Mesenchymal stem cell (in vitro differentiated cells and primary cell): Measurements from ENCODE around the gene RTP5.

ENCODE experiments used
- DNase-seq: peaks from one replicate; pipeline ENCODE4 v3.0.0-alpha.2; 2013
- H2AFZ ChIP-seq: one replicate; pipeline ENCODE4 v1.6.1; 2013; ENCODE audit warnings: low read depth, mild to moderate bottlenecking, control low read depth, inconsistent platforms, low read length, moderate library complexity
- H2AK5ac ChIP-seq: 2 replicates; pipeline ENCODE4 v1.6.1; 2013; ENCODE audit warnings: low read length, moderate library complexity, mild to moderate bottlenecking, inconsistent platforms; ENCODE audit not compliant: severe bottlenecking
- H2BK120ac ChIP-seq: one replicate; pipeline ENCODE4 v1.6.1; 2013; ENCODE audit warnings: low read depth, mild to moderate bottlenecking, inconsistent platforms, low read length, moderate library complexity
- H2BK12ac ChIP-seq, 2 experiments: one replicate each; pipeline ENCODE4 v1.6.1; 2013; ENCODE audit warnings: inconsistent platforms in 2 of 2, low read length in 2 of 2, mild to moderate bottlenecking in 2 of 2, moderate library complexity in 2 of 2, control low read depth in 1 of 2
- H2BK15ac ChIP-seq: one replicate; pipeline ENCODE4 v1.6.1; 2013; ENCODE audit warnings: mild to moderate bottlenecking, low read depth, inconsistent platforms; ENCODE audit not compliant: poor library complexity, severe bottlenecking
- H2BK5ac ChIP-seq: 2 replicates; pipeline ENCODE4 v1.6.1; 2013; ENCODE audit warnings: low read depth, mild to moderate bottlenecking, low read length, control low read depth, inconsistent platforms; ENCODE audit not compliant: poor library complexity, severe bottlenecking
- H3K14ac ChIP-seq, 2 experiments: one replicate each; pipeline ENCODE4 v1.6.1; 2013; ENCODE audit warnings: inconsistent platforms in 2 of 2, low read length in 2 of 2, control low read depth in 1 of 2, mild to moderate bottlenecking in 1 of 2, moderate library complexity in 1 of 2
- H3K18ac ChIP-seq, 2 experiments: one replicate each; pipeline ENCODE4 v1.6.1; 2013; ENCODE audit warnings: inconsistent platforms in 2 of 2, low read length in 2 of 2, control low read depth in 1 of 2, low read depth in 1 of 2, mild to moderate bottlenecking in 1 of 2
- H3K23ac ChIP-seq, 2 experiments: one replicate each; pipeline ENCODE4 v1.6.1; 2013; ENCODE audit warnings: inconsistent platforms in 2 of 2, low read length in 2 of 2, mild to moderate bottlenecking in 2 of 2, moderate library complexity in 2 of 2, control low read depth in 1 of 2
- H3K27ac ChIP-seq: 2 replicates; pipeline ENCODE4 v1.5.1; 2013; ENCODE audit warnings: mild to moderate bottlenecking, moderate library complexity, low read length, control low read depth, inconsistent platforms; ENCODE audit not compliant: poor library complexity, severe bottlenecking
- H3K27me3 ChIP-seq, 2 experiments: 2 replicates each; pipeline versions ENCODE4 v1.6.1 to v1.7.0; 2013; ENCODE audit warnings: low read length in 2 of 2, mild to moderate bottlenecking in 2 of 2, moderate library complexity in 2 of 2, control low read depth in 1 of 2, inconsistent platforms in 1 of 2; ENCODE audit not compliant: control insufficient read depth in 1 of 2, insufficient read depth in 1 of 2
- H3K36me3 ChIP-seq, 2 experiments: 2 replicates each; pipeline versions ENCODE4 v1.6.1 to v1.7.0; 2013; ENCODE audit warnings: low read length in 2 of 2, control low read depth in 1 of 2, inconsistent platforms in 1 of 2, low read depth in 1 of 2, mild to moderate bottlenecking in 1 of 2; ENCODE audit not compliant: insufficient read depth in 2 of 2, control insufficient read depth in 1 of 2
- H3K4ac ChIP-seq, 2 experiments: one replicate each; pipeline ENCODE4 v1.6.1; 2013; ENCODE audit warnings: inconsistent platforms in 2 of 2, low read length in 2 of 2, mild to moderate bottlenecking in 2 of 2, moderate library complexity in 2 of 2, control low read depth in 1 of 2, low read depth in 1 of 2
- H3K4me1 ChIP-seq: 2 replicates; pipeline ENCODE4 v1.6.1; 2013; ENCODE audit warnings: low read depth, low read length, control low read depth; ENCODE audit not compliant: control insufficient read depth, insufficient read depth
- H3K4me2 ChIP-seq: 2 replicates; pipeline ENCODE4 v1.6.1; 2013; ENCODE audit warnings: low read length, mild to moderate bottlenecking, inconsistent platforms; ENCODE audit not compliant: poor library complexity, severe bottlenecking
- H3K4me3 ChIP-seq, 2 experiments: 2 replicates each; pipeline versions ENCODE4 v1.5.1 to v1.7.0; 2013; ENCODE audit warnings: low read length in 2 of 2, mild to moderate bottlenecking in 2 of 2, control low read depth in 1 of 2, low read depth in 1 of 2; ENCODE audit not compliant: insufficient read depth in 1 of 2
- H3K79me1 ChIP-seq: replicated peaks from 2 replicates; pipeline ENCODE4 v1.6.1; 2013; ENCODE audit warnings: mild to moderate bottlenecking, control low read depth, low read length, inconsistent platforms; ENCODE audit not compliant: poor library complexity, severe bottlenecking
- H3K9ac ChIP-seq: 2 replicates; pipeline ENCODE4 v1.7.0; 2013; ENCODE audit warnings: mild to moderate bottlenecking, low read length, moderate library complexity
- H3K9me3 ChIP-seq: 2 replicates; pipeline ENCODE4 v1.7.0; 2013; ENCODE audit warnings: mild to moderate bottlenecking, low read length; ENCODE audit not compliant: control insufficient read depth
- H4K8ac ChIP-seq: one replicate; pipeline ENCODE4 v1.6.1; 2013; ENCODE audit warnings: inconsistent platforms, mild to moderate bottlenecking, low read length, moderate library complexity
- H4K91ac ChIP-seq: one replicate; pipeline ENCODE4 v1.6.1; 2013; ENCODE audit warnings: mild to moderate bottlenecking, low read length, inconsistent platforms
- WGBS: methylation state at CpG from one replicate; pipeline ENCODE4 v1.1.7; 2013; ENCODE audit warnings: mixed read lengths; 5-methylcytosine and 5-hydroxymethylcytosine counted together

The RTP5 gene

DNA sequence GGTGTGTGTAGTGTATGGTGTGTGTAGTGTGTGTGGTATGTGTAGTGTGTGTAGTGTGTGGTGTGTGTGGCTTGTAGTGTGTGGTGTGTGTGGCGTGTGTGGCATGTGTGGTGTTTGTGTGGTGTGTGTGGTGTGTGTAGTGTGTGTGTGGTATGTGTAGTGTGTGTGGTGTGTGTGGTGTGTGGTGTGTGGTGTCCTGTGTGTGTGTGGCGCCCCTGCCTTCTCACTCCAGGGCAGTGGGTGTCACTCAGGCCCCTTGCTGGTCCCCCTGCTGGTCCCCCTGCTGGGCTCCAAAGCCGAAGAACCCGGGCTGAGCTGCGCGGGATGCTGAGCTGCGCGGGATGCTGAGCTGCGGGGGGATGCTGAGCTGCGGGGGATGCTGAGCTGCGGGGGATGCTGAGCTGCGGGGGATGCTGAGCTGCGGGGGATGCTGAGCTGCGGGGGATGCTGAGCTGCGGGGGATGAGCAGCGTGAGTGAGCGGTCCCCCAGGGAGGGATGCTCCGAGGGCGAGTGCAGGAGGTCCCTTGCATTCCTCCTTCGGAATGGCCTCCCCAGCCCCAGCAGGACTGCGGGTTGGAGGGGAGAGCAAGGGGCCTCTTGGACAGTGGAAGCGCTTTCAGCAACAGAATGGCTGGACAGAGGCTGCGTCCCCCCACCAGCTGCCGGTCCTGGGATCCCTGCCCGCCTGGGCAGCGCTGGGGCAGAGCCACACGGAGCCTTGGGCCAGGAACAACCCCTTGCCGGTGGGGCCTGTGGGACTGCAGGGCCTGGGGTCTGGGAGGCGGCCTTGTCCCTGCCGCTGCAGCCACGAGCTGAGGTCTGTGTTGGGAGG lies 3.4 kb upstream of the RTP5 start:
- Histone ChIP-seq H2AK5ac (no peak overlapping the region), H2AFZ (no peak overlapping the region), H2BK15ac (no peak overlapping the region), H3K14ac (peak overlapping the region in 1 of 2 experiments; percentile 88), H3K4me2 (no peak overlapping the region), H3K23ac (peak overlapping the region in 1 of 2 experiments; percentile 16), H2BK5ac (no peak overlapping the region), H3K9me3 (no peaks in the 10 kb centered on the region), H3K18ac (no peak overlapping the region), H3K9ac (no peak overlapping the region), H3K4ac (no peak overlapping the region), H4K8ac (no peak overlapping the region), H3K4me1 (peaks cover 13% of the 10 kb centered on the region), H2BK120ac (no peak overlapping the region), H2BK12ac (no peak overlapping the region), H3K4me3 (no peak overlapping the region), H3K27me3 (peaks cover 36 to 92% of the 10 kb centered on the region in 2 experiments), H3K36me3 (no peaks in the 10 kb centered on the region), H3K79me1 (no peaks in the 10 kb centered on the region), H3K27ac (no peak overlapping the region), H4K91ac (peak overlapping the region; percentile 56)
- WGBS = 36% methylated on average over 27 of the region's 31 CpGs
- DNase-seq = peak; percentile 21

DNA sequence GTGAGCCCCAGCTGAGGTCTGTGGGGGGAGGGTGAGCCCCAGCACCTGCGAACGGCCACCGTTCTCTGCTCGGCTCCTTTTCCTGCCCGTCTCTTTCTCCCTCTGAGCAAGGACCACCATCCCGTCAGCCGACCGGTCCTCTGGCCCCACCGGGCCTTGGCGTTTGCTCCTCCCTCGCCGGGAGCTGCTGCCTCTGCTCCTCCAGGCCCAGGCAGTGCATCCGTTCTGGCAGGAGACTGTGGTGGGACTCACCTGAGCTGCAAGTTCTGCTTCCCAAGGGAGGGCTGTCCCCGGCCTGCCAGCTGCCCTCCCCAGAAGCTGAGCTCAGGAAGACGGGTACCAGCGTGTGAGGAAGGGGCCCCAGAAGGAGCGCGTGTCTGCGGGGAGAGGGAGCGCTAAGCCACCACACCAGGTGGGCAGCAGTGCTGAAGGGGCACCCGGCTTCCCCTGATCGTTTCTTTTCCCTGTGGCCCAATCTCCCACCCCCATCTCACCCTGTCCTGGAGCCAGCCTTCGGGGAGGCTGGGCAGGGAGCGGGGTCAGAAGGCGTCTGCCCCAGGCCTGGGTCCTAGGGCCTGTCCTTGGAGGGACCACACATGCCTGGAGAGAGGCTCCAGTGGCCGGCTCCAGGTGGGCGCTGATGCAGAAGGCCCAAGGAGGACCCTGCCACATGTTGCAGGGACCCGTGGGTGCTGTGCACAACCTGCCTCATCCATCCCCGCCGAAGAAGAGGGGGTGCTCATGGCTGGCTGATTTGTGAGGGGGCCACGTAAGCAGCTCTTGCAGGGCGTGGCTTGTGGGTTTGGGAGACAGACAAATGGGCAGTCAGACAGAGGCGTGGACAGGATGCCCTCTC lies 2.5 kb upstream of the RTP5 start:
- Histone ChIP-seq H3K27ac (no peak overlapping the region), H4K8ac (no peak overlapping the region), H3K9me3 (no peaks in the 10 kb centered on the region), H2BK12ac (no peak overlapping the region), H2AK5ac (no peak overlapping the region), H3K36me3 (no peaks in the 10 kb centered on the region), H3K4me3 (no peak overlapping the region), H3K4me1 (peaks cover 13% of the 10 kb centered on the region), H3K18ac (no peak overlapping the region), H2BK15ac (no peak overlapping the region), H4K91ac (no peak overlapping the region), H2BK120ac (no peak overlapping the region), H3K23ac (no peak overlapping the region), H3K9ac (no peak overlapping the region), H3K14ac (no peak overlapping the region), H2AFZ (no peak overlapping the region), H3K4ac (no peak overlapping the region), H3K79me1 (no peaks in the 10 kb centered on the region), H3K27me3 (peaks cover 36 to 89% of the 10 kb centered on the region in 2 experiments), H2BK5ac (no peak overlapping the region), H3K4me2 (no peak overlapping the region)
- DNase-seq = no peak
- WGBS = 64% methylated on average over 33 of the region's 33 CpGs

DNA sequence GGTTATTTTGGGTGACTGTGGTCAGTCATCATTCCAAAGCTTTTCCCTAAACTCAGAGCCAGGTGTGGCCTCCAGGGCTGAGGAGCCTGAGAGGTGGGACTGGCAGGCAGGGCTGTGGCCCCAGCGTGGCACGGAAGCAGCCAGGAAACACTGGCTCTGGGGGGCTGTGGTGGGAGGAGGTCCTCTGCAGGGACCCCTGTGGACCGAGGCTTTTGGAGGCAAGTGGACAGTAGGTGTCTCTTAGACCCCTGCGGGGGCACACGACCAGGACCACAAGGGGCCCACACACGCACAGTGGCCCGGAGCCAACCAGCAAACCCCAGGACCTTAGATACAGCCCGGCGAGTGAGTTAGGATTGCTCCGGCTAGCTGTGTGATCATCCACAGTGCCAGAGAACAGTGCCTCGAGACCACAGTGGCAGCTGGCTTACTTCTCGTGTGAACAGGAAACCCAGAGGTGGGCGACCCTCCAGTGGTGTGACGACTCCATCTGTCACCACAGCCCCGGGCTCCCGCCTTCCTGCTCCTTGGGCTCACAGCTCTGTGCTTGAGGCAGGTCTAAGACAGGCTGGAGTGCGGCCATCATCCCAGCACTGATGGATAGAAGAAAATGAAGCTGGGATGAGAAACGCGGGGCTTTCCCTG lies 1.6 kb upstream of the RTP5 start:
- Histone ChIP-seq H3K9me3 (no peaks in the 10 kb centered on the region), H4K8ac (no peak overlapping the region), H3K4me1 (peaks cover 13% of the 10 kb centered on the region), H3K18ac (no peak overlapping the region), H3K4ac (no peak overlapping the region), H3K14ac (no peak overlapping the region), H2AK5ac (no peak overlapping the region), H3K27ac (no peak overlapping the region), H2BK12ac (no peak overlapping the region), H3K9ac (no peak overlapping the region), H3K4me3 (no peak overlapping the region), H3K23ac (no peak overlapping the region), H3K4me2 (no peak overlapping the region), H4K91ac (no peak overlapping the region), H2BK5ac (no peak overlapping the region), H2AFZ (no peak overlapping the region), H3K27me3 (peaks cover 34 to 87% of the 10 kb centered on the region in 2 experiments), H2BK15ac (no peak overlapping the region), H3K36me3 (no peaks in the 10 kb centered on the region), H3K79me1 (no peaks in the 10 kb centered on the region), H2BK120ac (no peak overlapping the region)
- WGBS = 79% methylated on average over 19 of the region's 19 CpGs
- DNase-seq = no peak

DNA sequence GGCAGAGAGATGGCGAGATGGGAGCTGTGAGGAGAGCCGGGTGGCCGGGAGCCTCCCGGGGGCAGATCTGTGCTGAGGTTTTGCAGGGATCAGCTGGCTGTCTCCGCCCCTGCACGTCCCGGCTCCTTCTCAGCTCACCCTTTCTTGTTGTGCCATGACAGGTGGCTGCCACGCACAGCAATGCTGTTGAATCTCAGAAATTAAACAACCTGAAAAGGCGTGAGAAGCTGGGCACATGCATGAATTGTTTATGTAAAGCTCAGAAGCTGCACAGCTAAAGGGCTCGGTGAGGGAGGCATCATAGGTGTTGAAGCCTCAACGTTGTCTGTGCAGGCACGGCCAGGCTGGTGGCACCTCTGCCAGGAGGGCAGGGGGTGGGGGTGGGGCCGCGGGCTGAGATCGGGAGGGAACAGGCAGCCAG lies 858 bp upstream of the RTP5 start:
- Histone ChIP-seq H3K9me3 (no peaks in the 10 kb centered on the region), H3K27me3 (peaks cover 32 to 81% of the 10 kb centered on the region in 2 experiments), H2BK120ac (no peak overlapping the region), H3K18ac (no peak overlapping the region), H3K4me3 (no peak overlapping the region), H3K27ac (no peak overlapping the region), H2AFZ (no peak overlapping the region), H2BK15ac (no peak overlapping the region), H2BK5ac (no peak overlapping the region), H3K4me1 (peaks cover 13% of the 10 kb centered on the region), H3K79me1 (no peaks in the 10 kb centered on the region), H3K14ac (no peak overlapping the region), H3K36me3 (no peaks in the 10 kb centered on the region), H3K9ac (no peak overlapping the region), H3K4me2 (no peak overlapping the region), H3K23ac (no peak overlapping the region), H3K4ac (no peak overlapping the region), H2BK12ac (no peak overlapping the region), H2AK5ac (no peak overlapping the region), H4K91ac (no peak overlapping the region), H4K8ac (no peak overlapping the region)
- 77% methylated on average over 14 of the region's 15 CpGs for WGBS
- DNase-seq = no peak
